ENCODE results near the gene VAV1. TPM values are rescaled to one million over a fixed set of nuclear protein-coding genes. Genes with fewer than 3 reads are reported as not detected.

VAV1 gene
- total and polyA plus RNA-seq, 2 of the 13 experiments (the other 11 are each of a cell fraction or from before 2014, with no cell fraction given), result not detected

- peaks cover 12% of the 10 kb centered on the region for H4K20me1 ChIP-seq (ENCODE audit: insufficient read depth, low read length)
- H3K4me2 ChIP-seq (ENCODE audit: low read depth, low read length), result peak overlapping the region; percentile 93
- no peak for FAIRE-seq
- no TSS peak for BruUV-seq (replicated peaks)
- intact Hi-C loops (cut with micrococcal nuclease; ENCODE audit: unreplicated experiment) (loop anchor here (1.0 to 10.0 kb wide), 4 partner anchors 15 to 1137 kb away; partner anchors contain the start of genes C3 and PRR36), in situ Hi-C loops (cut with HindIII; ENCODE audit: extremely low pct_ligation_motif_present, low pct_unique_long_range_greater_than_20kb) (loop anchor here (5.0 kb wide), 1 partner anchor 124 kb away; no protein-coding TSS in a partner anchor)
- 5% methylated on average over 11 of the region's 13 CpGs for WGBS (ENCODE audit: low lambda C conversion rate)
- peaks cover 30% of the 10 kb centered on the region for H3K79me2 ChIP-seq (ENCODE audit: insufficient read depth, low read length)
- peaks cover 62% of the 10 kb centered on the region for H3K4me1 ChIP-seq (ENCODE audit: insufficient read depth, low read length)
- peak overlapping the region; percentile 67 to 100 (median 82) for H3K4me3 ChIP-seq (replicated peaks in 1 of 3; ENCODE audit: insufficient read depth in 1 of 3, low read depth in 2 of 3, low read length in 3 of 3)
- H3K27me3 ChIP-seq (ENCODE audit: control insufficient read depth in 1 of 2, insufficient read depth in 2 of 2, low read length in 2 of 2), result no peaks in the 10 kb centered on the region; a peak in 1 of 5 replicates
- ChIA-PET CTCF (ENCODE audit: low intra/inter-chr PET ratio, low total read pairs) (interaction anchor here (3.1 to 3.4 kb wide), 3 partner anchors 15 to 125 kb away, joined by 17 to 31 read pairs (median 25); no protein-coding TSS in a partner anchor), POLR2A (interaction anchor here (0.7 to 5.4 kb wide), 17 partner anchors 9 to 331 kb away, joined by 3 to 278 read pairs (median 4); partner anchors contain the start of genes C3 and ZNF557)
- H3K36me3 ChIP-seq (replicated peaks in 1 of 2; ENCODE audit: control insufficient read depth in 1 of 2, insufficient read depth in 2 of 2, low read length in 2 of 2), result peaks cover 4 to 5% of the 10 kb centered on the region in 2 experiments; a peak in 4 of 5 replicates
- H3K9me3 ChIP-seq (ENCODE audit: low read length), result no peaks in the 10 kb centered on the region
- ATAC-seq, result peak; percentile 60
- DNase-seq (ENCODE audit: low spot score), result peak; percentile 87
- no peak overlapping the region for H2AFZ ChIP-seq (ENCODE audit: low read length)
- peak overlapping the region; percentile 80 for H3K27ac ChIP-seq (ENCODE audit: extremely low read length, insufficient read depth, low read length)
- peak overlapping the region; percentile 69 for H3K9ac ChIP-seq (ENCODE audit: insufficient read depth, low read depth, low read length)
- TF ChIP-seq PHF20 (CRISPR knock-in tag; IDR thresholded peaks at IDR 0.05) (peak; percentile 9; the same call in 1 of the 2 replicates), ZNF781 (CRISPR knock-in tag; IDR thresholded peaks at IDR 0.05; ENCODE audit: borderline replicate concordance, not compliant biosample characterization) (no peak), CEBPZ (IDR thresholded peaks at IDR 0.05; ENCODE audit: low read length) (no peak), SMARCE1 (IDR thresholded peaks at IDR 0.05; ENCODE audit: borderline replicate concordance) (no peak), ZNF639 (CRISPR knock-in tag; conservative IDR thresholded peaks at IDR 0.05) (peak; percentile 48; the same call in 1 of the 2 replicates), ZNF713 (CRISPR knock-in tag; IDR thresholded peaks at IDR 0.05) (no peak), FOXA1 (IDR thresholded peaks at IDR 0.05) (no peak), FOXA1 (CRISPR knock-in tag; IDR thresholded peaks at IDR 0.05) (peak; percentile 68), YY1 (IDR thresholded peaks at IDR 0.05; ENCODE audit: insufficient read depth, insufficient replicate concordance, low read depth, low read length) (peak; percentile 60), ZNF879 (CRISPR knock-in tag; IDR thresholded peaks at IDR 0.05) (no peak), CERS6 (CRISPR knock-in tag; IDR thresholded peaks at IDR 0.05) (no peak), SP4 (CRISPR knock-in tag; IDR thresholded peaks at IDR 0.05) (no peak), ZNF839 (CRISPR knock-in tag; IDR thresholded peaks at IDR 0.05; ENCODE audit: borderline replicate concordance) (no peak), PAF1 (CRISPR knock-in tag; IDR thresholded peaks at IDR 0.05) (no peak), SIN3A (IDR thresholded peaks at IDR 0.05; ENCODE audit: borderline replicate concordance, low read depth, low read length) (0 out of 2 replicates have a peak, but pooled peaks have one; percentile 47), ZNF234 (CRISPR knock-in tag; conservative IDR thresholded peaks at IDR 0.05) (no peak), ASH2L (IDR thresholded peaks at IDR 0.05; ENCODE audit: insufficient read length, low read depth, low read length) (peak; percentile 12), ESRRA (CRISPR knock-in tag; IDR thresholded peaks at IDR 0.05; ENCODE audit: low read depth) (no peak)
Measured at GRCh38 chr19:6737873-6738786, 34.4 kb upstream of the VAV1 start.
